GM12872 (cell line): Measurements from ENCODE around the gene PCBP1.

ENCODE experiments used
- TF ChIP-seq, protein P1 (sequence below): IDR thresholded peaks from 3 replicates; pipeline ENCODE4 v1.5.1; 2011; ENCODE audit warnings: low read depth, mild to moderate bottlenecking, low read length, moderate library complexity; ENCODE audit not compliant: insufficient read depth

PCBP1 gene

DNA sequence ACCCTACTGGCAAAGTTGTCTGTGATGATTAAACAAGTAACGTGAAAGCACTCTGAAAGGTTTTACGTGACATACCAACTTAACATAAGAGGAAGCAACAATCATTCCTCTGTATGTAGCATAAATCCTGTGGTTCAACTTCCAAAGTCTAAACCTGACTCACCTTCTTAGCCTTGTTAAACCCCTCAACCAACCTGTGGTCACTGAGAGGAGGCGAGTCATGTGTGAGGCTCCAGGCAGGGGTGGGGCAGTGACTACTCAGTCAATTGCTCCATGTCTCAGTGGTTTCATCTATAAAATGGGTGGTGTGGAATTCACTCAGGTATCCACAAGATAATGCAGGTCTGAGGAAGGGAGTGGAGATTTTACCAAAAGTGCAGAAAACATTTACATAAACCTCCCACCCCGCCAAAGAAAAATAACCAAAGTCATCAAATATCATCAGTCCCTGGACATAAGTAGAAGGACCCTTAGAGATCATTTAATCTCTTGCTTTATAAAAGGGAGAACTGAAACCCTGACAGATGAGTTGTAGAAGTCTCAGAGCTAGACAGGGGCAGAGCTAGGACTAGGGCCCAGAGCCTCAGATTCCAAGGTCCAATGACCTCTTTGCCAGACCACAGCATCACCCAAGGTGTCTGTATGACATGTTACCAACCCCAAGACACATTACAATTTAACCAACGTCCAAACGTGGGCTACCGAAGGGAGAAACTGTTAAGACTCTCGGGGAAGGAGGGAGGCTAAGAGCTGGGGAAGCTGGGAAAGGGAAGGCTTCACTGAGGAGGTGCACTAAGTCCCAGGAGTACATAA is 3.7 kb upstream of the PCBP1 start:
- TF ChIP-seq, protein P1, sequence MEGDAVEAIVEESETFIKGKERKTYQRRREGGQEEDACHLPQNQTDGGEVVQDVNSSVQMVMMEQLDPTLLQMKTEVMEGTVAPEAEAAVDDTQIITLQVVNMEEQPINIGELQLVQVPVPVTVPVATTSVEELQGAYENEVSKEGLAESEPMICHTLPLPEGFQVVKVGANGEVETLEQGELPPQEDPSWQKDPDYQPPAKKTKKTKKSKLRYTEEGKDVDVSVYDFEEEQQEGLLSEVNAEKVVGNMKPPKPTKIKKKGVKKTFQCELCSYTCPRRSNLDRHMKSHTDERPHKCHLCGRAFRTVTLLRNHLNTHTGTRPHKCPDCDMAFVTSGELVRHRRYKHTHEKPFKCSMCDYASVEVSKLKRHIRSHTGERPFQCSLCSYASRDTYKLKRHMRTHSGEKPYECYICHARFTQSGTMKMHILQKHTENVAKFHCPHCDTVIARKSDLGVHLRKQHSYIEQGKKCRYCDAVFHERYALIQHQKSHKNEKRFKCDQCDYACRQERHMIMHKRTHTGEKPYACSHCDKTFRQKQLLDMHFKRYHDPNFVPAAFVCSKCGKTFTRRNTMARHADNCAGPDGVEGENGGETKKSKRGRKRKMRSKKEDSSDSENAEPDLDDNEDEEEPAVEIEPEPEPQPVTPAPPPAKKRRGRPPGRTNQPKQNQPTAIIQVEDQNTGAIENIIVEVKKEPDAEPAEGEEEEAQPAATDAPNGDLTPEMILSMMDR, result no peak

DNA sequence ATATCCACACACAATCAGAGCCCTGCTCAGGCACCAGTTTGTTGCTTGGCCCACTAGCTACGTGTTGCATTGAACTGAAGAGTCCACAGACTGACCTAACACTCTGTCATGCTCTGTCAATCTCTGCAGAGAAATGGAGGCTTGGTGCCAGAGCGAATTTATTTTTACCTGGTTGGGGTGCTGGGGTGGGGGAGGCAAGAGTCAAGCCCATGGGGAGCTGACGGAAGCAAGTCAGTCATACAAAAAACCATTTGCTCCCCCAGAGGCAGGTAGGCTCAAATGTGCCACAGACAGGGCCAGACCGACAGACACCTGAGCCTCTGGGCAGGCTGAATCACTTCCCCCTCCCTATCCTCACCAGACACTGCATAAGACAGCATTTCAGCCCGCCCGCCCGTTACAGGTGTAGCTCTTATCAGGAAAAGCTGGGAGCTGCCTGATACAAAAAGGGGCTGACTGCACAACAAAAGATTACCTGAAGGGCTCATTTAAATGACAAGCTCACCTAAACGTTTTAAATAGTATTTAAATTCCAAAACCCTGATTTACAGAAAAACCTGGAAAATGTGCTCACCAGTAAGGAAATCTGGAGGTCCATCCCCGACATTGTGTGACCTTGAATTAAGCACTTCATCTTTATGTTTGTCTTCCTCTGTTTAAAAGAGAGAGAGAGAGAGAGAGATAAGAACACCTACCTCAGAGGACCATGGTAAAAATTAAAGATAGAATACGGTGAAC is 2.1 kb upstream of the PCBP1 start:
- TF ChIP-seq, protein P1, result no peak

DNA sequence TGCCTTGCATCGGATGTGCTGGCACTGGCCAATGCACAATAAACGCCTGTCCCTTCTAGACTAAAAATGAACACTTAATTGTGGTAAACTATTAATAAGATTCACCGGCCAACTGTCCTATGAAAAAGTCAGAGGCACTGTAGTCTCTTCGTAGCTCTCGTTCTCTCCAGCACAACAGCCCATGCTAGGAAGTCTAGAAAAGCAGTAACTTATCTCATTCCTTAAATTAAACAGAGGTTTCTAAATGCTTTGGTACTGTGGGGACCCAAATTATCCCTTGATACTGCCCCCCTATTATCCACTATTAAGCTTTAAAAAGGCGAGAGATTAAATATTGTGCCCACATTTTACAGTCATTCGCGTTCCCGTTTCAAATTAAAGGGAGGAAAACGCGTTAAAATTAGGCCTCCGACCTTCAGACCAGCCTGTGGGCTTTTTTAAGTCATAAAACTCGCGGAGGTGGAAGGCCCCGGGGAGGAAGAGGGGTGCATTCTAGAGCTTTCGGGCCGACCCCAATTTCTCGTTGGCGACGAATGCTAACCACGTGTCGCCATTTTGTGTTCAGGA is 1.5 kb upstream of the PCBP1 start:
- TF ChIP-seq, protein P1, result no peak

DNA sequence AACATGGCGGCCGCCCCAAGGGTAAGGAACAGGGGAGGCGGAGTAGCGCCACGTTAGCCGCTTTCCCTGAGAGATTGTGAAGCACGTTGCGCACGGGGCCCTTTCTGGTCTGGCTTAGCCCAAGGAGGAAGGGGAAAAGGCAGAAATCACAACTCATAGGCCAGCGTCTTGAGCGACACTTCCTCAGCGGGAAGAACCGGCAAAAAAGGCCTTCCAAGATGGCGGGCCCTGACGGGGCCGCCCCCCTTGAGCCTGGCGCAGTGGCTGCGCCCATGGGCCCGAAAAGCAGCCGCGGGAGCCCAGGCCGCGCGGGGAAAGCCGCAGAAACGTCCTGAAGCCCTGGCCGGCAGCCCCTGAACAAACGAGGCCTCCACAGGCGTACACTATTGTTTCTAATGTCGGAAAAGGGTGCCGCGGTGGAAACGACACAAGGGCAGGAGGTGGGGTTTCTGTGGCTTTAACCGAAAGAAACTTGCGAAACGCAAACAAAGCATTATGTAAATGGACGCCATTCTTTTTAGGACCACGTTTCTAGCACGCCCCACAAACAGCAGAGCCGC is 919 bp upstream of the PCBP1 start:
- TF ChIP-seq, protein P1, result no peak

DNA sequence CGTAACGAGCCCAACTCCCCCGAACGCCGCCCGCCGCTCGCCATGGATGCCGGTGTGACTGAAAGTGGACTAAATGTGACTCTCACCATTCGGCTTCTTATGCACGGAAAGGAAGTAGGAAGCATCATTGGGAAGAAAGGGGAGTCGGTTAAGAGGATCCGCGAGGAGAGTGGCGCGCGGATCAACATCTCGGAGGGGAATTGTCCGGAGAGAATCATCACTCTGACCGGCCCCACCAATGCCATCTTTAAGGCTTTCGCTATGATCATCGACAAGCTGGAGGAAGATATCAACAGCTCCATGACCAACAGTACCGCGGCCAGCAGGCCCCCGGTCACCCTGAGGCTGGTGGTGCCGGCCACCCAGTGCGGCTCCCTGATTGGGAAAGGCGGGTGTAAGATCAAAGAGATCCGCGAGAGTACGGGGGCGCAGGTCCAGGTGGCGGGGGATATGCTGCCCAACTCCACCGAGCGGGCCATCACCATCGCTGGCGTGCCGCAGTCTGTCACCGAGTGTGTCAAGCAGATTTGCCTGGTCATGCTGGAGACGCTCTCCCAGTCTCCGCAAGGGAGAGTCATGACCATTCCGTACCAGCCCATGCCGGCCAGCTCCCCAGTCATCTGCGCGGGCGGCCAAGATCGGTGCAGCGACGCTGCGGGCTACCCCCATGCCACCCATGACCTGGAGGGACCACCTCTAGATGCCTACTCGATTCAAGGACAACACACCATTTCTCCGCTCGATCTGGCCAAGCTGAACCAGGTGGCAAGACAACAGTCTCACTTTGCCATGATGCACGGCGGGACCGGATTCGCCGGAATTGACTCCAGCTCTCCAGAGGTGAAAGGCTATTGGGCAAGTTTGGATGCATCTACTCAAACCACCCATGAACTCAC is 673 bp downstream of the PCBP1 start:
- TF ChIP-seq, protein P1, result peak; percentile 29; the same call in 1 of the 3 replicates

DNA sequence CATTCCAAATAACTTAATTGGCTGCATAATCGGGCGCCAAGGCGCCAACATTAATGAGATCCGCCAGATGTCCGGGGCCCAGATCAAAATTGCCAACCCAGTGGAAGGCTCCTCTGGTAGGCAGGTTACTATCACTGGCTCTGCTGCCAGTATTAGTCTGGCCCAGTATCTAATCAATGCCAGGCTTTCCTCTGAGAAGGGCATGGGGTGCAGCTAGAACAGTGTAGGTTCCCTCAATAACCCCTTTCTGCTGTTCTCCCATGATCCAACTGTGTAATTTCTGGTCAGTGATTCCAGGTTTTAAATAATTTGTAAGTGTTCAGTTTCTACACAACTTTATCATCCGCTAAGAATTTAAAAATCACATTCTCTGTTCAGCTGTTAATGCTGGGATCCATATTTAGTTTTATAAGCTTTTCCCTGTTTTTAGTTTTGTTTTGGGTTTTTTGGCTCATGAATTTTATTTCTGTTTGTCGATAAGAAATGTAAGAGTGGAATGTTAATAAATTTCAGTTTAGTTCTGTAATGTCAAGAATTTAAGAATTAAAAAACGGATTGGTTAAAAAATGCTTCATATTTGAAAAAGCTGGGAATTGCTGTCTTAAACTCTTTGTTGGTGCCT is 1.4 kb downstream of the PCBP1 start:
- TF ChIP-seq, protein P1, result no peak
